GM19397 (cell line): ENCODE data around the gene MICU1.
"Not testable (repeated sequence)": the region's sequence is repeated elsewhere in the genome, so short reads cannot be mapped to it uniquely, and the experiment has no call there.

ENCODE experiments used
- ATAC-seq: cut with Tn5 transposase; IDR thresholded peaks from one replicate; pipeline ENCODE4 v1.9.1; 2021; ENCODE audit warnings: mild to moderate bottlenecking, moderate library complexity; ENCODE audit not compliant: unreplicated experiment

Gene MICU1

GRCh38 chr10:72564596-72564995 lies 61.3 kb downstream of the MICU1 start:
- no peak for ATAC-seq

GRCh38 chr10:72563327-72563932 lies 62.4 kb downstream of the MICU1 start:
- no peak for ATAC-seq

- ATAC-seq = no peak
These were observed 64.1 kb downstream of the MICU1 start for GRCh38 chr10:72561745-72562166.

GRCh38 chr10:72557362-72557761 lies 68.5 kb downstream of the MICU1 start:
- no peak for ATAC-seq

GRCh38 chr10:72552857-72553256 lies 73.0 kb downstream of the MICU1 start:
- ATAC-seq = no peak

- no peak for ATAC-seq
These were observed 75.6 kb downstream of the MICU1 start for GRCh38 chr10:72550239-72550638.

- ATAC-seq = no peak
These were observed 80.3 kb downstream of the MICU1 start for GRCh38 chr10:72545546-72545945.

- not testable (repeated sequence) for ATAC-seq
These were observed 82.0 kb downstream of the MICU1 start for GRCh38 chr10:72543855-72544254.

GRCh38 chr10:72542396-72542815 lies 83.5 kb downstream of the MICU1 start:
- no peak for ATAC-seq

GRCh38 chr10:72541337-72541736 lies 84.5 kb downstream of the MICU1 start:
- ATAC-seq = no peak

GRCh38 chr10:72540193-72540807 lies 85.6 kb downstream of the MICU1 start:
- ATAC-seq = no peak

GRCh38 chr10:72539137-72539536 lies 86.7 kb downstream of the MICU1 start:
- ATAC-seq = no peak

- ATAC-seq = no peak
These were observed 100.2 kb downstream of the MICU1 start for GRCh38 chr10:72525689-72526088.

- ATAC-seq = no peak
These were observed 100.6 kb downstream of the MICU1 start for GRCh38 chr10:72525277-72525676.

GRCh38 chr10:72524489-72524888 lies 101.4 kb downstream of the MICU1 start:
- no peak for ATAC-seq

GRCh38 chr10:72523932-72524396 lies 101.9 kb downstream of the MICU1 start:
- ATAC-seq = no peak

GRCh38 chr10:72523062-72523461 lies 102.8 kb downstream of the MICU1 start:
- ATAC-seq = no peak

GRCh38 chr10:72517244-72517643 lies 108.6 kb downstream of the MICU1 start:
- no peak for ATAC-seq

- no peak for ATAC-seq
These were observed 110.4 kb downstream of the MICU1 start for GRCh38 chr10:72515455-72515854.

GRCh38 chr10:72513910-72514309 lies 112.0 kb downstream of the MICU1 start:
- no peak for ATAC-seq

GRCh38 chr10:72511459-72511858 lies 114.4 kb downstream of the MICU1 start:
- ATAC-seq = no peak

GRCh38 chr10:72509941-72510340 lies 115.9 kb downstream of the MICU1 start:
- no peak for ATAC-seq
